GM18517 (cell line): Measurements from ENCODE around the gene PLTP.
"Not testable (repeated sequence)": the region's sequence is repeated elsewhere in the genome, so short reads cannot be mapped to it uniquely, and the experiment has no call there.

Experiments used
- ATAC-seq: cut with Tn5 transposase; IDR thresholded peaks from one replicate; pipeline ENCODE4 v1.9.1; 2021; ENCODE audit warnings: mild to moderate bottlenecking, moderate library complexity; ENCODE audit not compliant: unreplicated experiment

The PLTP gene, protein sequence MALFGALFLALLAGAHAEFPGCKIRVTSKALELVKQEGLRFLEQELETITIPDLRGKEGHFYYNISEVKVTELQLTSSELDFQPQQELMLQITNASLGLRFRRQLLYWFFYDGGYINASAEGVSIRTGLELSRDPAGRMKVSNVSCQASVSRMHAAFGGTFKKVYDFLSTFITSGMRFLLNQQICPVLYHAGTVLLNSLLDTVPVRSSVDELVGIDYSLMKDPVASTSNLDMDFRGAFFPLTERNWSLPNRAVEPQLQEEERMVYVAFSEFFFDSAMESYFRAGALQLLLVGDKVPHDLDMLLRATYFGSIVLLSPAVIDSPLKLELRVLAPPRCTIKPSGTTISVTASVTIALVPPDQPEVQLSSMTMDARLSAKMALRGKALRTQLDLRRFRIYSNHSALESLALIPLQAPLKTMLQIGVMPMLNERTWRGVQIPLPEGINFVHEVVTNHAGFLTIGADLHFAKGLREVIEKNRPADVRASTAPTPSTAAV

GRCh38 chr20:45911486-45912343 is at the start of gene PLTP:
TSS of gene PLTP (minus strand) at chr20:45912155. CDS start at chr20:45911452, 703 bp downstream.
- ATAC-seq, result no peak

DNA sequence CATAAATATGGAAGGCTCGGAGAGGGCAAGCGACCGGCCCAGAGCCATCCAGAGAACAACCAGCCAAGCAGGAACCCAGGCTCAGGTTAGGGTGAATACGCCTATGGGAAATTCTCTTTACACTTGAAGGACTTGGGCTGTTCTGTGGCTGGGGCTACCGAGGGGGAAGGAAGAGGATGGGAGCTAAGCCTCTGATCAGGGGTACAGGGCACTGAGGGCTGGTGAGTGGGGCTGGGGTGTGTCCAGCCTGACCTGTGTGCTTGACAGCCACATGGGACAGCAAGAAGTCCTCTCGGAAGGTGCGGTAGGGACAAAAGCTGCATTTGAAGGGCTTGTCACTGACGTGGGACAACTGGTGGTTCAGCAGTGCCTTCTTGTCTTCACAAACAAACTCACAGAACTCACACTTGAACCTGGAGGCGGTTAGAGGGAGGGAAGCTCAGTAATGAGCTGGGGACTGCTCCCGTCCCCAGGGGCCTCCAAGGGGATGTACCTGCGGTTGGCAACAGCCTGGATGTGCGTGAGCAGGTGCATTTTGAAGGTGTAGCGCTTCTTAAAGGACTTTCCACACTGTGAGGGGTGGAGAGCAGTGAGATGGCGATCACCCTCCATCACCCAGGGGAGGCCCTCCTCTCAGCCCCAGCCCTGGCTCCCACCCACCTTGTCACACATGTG is 48.1 kb upstream of the PLTP start:
- no peak for ATAC-seq

DNA sequence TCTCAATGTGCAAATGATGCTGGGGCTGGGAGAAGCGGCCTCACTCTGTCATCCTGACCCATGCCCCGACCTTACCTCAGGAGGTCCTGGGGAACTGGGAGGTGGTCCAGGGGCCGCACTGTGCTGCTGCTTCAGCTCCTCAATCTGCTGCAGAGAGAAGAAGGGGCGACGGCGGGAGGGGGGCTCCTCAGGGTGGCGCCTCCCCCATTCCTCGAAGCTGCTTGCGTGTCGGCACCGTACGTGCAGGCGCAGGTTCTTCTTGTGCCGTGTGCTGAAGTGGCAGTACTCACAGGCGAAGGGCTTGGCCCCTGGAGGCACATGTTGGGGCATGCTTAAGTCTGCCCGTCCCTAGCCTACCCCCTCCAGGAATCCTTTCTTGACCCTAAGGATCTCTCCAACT is 47.2 kb upstream of the PLTP start:
- ATAC-seq, result no peak

- ATAC-seq, result no peak
Measured at GRCh38 chr20:45958593-45958992, 46.6 kb upstream of the PLTP start.

GRCh38 chr20:45957021-45957941 is 45.3 kb upstream of the PLTP start:
- ATAC-seq, result no peak

DNA sequence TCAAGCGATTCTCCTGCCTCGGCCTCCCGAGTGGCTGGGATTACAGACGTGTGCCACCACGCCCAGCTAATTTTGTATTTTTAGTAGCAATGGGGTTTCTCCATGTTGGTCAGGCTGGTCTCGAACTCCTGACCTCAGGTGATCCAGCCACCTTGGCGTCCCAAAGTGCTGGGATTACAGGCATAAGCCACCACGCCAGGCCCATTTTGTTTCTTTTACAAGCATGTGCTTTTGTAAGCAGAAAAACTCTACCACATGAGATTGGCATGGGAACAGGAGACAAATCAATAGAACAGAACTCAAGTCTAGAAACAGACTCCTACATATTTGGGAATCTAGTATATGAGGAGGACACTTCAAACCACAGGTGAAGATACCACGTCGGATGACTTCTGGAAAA is 44.4 kb upstream of the PLTP start:
- not testable (repeated sequence) for ATAC-seq

- no peak for ATAC-seq
Measured at GRCh38 chr20:45953672-45954071, 41.7 kb upstream of the PLTP start.

DNA sequence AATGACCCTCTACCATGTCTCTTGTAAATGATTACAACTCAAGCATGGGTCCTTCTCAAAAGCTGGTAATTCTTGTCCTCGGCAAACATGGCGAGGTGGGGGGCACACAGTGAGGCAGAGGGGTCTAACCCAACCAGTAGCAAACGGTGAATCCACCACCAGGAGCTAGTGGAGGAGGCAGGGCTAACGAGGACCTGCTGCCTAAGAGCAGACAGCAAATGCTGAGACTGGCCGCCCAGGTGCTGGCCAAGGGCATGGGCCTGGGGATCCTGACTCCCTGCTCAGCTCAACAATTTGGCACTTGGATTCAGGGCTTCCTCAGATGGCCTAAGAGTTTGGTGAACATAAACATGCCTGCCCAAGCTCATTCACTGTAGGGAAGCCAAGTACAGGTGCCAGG is 40.9 kb upstream of the PLTP start:
- no peak for ATAC-seq

DNA sequence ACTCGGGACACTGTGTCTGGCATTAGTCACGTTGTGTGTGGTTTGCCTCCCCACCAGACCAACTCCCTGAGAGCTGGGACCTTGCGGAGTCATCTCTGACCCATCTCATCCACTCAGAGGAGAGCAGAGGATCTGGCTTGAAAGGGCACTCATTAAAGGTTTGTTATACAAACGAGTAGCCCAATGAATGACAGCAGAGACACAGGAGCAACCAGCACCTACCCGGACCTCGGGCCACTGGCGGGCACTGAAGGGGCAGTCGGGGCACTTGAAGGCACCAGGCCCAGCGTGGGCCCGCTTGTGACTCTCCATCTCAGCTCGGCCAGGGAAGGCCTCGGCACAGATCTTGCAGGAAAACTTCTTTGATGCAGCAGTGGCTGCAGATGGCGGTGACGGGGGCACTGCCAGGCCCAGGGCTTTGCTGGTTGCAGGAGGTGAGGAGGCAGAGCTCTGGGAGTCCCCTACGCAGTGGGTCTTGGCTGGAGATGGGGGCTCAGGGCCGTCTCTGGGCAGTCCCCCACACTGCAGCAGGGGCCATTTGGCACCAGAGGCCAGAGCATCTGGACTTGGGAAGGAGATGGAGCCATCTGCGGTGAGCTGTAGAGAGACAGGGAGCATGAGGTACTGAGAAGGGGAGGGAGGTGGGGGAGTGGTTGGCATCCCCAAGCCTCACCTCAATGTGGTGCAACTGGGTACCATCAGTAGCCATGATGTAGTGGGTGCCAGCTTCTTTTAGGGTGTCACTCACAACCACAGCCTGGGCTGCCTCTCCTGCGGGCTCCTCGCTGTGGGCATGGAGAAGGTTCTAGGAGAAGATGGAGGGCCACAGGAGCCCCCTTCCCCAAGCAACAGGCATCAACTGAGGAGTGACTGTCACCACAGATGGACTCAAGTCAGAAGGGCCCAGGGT is 40.2 kb upstream of the PLTP start:
- no peak for ATAC-seq

DNA sequence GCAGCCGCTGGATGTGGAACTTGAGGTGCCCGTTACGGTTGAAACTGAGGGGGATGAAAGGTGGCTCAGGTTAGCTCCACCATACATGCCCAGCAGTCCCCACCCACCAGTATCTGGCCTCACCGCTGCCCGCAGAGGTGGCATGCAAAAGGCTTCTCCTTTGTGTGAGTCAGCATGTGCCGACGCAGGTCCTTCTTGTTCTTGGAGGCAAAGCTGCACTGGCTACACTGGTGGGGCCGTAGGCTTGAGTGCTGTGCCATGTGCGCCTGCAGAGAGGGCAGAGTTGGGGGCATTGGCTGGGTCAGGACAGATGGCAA is 38.3 kb upstream of the PLTP start:
- no peak for ATAC-seq

GRCh38 chr20:45949542-45950329 is 37.8 kb upstream of the PLTP start:
- no peak for ATAC-seq

DNA sequence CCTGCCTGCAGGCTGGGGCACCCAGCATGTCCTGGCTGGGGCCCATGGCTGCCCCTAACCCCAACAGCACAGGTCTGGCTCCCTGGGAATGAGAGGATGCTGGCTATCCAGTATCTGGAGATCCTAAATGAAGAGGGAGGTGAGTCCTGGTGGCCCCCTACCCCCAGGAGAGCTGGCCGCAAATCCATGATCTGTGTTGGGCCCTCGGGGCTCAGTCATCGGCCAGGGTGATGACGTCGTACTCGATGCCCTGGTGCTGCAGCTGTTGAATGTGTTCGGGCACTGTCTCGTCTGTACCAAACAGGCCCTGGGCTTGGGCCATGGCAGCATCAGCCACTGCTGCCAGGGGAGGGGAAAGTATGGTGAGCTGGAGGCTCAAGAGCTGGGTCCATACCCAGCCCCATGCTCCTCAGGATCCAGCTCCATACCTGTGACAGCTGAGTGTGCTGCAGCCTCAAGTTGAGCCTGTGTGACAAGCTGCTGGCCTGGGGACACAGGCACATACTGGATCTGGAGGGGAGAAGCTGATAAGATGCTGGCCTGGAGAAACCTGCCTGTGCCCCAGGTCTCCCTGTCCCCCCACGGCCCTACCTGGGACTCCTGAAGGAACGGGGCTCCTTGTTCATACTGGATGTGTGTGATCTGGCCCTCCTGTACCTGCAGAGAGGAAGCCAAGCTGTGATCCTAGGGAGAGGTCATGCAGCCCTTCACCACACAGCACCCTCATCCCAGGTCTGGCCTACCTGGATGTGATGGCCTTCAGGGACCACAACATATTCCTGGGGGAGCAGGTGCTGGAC is 37.0 kb upstream of the PLTP start:
- ATAC-seq, result no peak

- no peak for ATAC-seq
Measured at GRCh38 chr20:45948261-45948733, 36.3 kb upstream of the PLTP start.

DNA sequence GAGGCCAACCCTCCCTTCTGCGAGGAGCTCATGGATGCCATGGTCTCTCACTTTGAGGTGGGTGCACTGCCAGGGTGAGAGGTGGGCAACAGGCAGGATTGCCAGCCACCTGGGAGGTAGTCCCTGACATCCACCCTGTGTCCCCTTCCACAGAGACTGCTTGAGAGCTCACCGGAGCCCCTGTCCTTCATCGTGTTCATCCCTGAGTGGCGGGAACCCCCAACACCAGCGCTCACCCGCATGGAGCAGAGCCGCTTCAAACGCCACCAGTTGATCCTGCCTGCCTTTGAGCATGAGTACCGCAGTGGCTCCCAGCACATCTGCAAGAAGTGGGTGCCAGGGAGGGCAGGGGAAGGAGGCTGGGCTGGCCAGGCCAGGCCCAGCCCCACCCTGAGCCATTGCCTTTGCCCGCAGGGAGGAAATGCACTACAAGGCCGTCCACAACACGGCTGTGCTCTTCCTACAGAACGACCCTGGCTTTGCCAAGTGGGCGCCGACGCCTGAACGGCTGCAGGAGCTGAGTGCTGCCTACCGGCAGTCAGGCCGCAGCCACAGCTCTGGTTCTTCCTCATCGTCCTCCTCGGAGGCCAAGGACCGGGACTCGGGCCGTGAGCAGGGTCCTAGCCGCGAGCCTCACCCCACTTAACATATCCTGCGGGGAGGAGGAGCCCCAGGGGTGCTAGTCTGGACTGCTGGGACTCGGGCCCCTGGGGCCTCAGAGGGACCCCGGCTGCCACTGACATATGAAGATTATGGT is 35.3 kb upstream of the PLTP start:
- no peak for ATAC-seq

GRCh38 chr20:45946149-45946970 is 34.4 kb upstream of the PLTP start:
- no peak for ATAC-seq

DNA sequence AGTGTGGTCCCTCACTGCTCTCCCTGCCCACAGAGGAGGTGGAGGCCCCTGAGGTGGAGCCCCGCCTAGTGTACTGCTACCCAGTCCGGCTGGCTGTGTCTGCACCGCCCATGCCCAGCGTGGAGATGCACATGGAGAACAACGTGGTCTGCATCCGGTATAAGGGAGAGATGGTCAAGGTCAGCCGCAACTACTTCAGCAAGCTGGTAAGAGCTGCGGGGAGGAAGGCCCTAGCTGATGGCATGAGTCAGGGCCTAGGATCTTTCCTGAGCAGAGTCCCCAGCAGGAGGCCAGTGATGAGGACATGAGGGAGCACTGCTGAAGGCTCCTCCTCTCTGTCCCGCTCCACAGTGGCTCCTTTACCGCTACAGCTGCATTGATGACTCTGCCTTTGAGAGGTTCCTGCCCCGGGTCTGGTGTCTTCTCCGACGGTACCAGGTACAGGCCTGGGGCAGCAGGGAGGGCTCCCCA is 33.8 kb upstream of the PLTP start:
- ATAC-seq, result no peak
